Activated CD8-positive, alpha-beta memory T cell treated with anti-CD3 and anti-CD28 coated beads, Interleukin-2, amount 50 U/mL, for 24 hours (primary cell): Measurements from ENCODE around the gene LRRN2.

ENCODE experiments used
- DNase-seq: peaks from one replicate; pipeline ENCODE4 v3.0.0-alpha.2; 2020; ENCODE audit errors: extremely low read depth

LRRN2 gene

DNA sequence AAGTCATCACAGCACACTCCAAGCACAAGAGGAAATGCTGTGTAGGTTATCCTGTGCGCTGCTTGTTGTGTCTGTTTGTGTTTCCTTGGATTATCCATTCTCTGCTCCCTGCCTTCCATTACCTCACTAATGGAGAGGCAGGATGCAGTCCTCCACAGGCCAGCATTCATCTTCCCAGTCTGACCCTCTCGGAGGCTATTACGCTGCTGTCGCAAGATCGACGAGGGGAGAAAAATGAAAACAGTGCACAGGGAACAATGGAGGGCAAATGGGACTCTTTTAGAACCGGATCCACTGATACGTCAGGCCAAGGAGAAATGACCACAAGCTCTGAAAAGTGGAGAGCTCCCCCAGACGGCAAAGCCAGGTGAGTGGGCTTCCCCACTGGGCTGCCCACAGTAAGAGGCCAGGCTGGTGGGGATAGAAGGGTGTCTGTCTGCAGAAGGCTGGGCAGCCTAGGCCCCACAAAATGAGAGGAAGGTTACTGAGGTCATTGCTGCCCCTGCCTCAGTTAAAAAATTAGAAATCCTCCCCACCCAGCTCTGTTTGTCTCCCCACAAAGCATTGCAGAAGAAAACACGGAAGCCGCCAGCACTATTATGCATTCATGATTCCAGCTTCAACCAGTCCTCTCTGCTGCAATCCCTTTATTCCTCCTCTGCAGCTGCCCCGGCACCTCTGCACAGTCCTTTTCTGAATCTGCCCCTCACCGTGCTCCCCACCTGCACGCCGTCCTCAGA lies 21.7 kb downstream of the LRRN2 start:
- no peak for DNase-seq

DNA sequence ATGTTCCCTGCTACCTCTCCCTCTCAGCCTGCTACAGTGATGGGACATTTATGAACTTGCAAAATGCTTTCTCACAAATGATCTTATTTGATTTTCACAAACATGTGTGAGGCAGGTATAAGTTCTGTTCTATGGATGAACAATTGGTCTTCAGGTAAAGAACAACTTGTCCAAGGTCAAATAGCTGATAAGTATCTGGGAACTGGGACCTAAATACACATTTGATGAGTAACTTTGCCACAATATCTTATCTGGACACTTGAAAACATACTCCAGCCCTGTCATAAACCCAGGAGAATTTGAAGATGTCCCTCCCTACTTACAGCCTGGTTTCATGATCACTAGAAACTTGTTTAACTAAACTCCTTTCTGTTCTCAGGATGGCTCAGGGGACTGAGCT lies 23.0 kb downstream of the LRRN2 start:
- DNase-seq: no peak

- DNase-seq: no peak
Measured at GRCh38 chr1:204660509-204660908, 25.0 kb downstream of the LRRN2 start.

DNA sequence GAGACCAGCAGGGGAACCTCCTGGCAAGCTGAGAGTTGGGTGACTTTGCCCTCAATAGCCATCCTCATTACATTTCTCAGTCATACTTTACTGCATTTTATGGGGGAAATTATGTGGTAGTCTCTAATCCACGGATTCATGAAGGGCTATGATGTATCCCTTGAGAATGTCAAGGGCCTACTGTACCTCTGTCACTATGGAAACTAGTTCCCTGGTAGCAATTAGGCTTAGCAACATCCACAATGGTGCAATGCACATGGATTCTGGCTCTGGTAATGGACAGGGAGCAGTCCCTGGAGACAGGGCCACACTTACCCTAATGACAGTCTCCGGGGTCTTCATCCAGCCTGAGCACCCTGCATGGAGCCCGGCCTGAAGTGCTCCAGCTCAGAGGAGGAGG lies 26.5 kb downstream of the LRRN2 start:
- no peak for DNase-seq

- DNase-seq: no peak
Measured at GRCh38 chr1:204658295-204658694, 27.2 kb downstream of the LRRN2 start.

DNA sequence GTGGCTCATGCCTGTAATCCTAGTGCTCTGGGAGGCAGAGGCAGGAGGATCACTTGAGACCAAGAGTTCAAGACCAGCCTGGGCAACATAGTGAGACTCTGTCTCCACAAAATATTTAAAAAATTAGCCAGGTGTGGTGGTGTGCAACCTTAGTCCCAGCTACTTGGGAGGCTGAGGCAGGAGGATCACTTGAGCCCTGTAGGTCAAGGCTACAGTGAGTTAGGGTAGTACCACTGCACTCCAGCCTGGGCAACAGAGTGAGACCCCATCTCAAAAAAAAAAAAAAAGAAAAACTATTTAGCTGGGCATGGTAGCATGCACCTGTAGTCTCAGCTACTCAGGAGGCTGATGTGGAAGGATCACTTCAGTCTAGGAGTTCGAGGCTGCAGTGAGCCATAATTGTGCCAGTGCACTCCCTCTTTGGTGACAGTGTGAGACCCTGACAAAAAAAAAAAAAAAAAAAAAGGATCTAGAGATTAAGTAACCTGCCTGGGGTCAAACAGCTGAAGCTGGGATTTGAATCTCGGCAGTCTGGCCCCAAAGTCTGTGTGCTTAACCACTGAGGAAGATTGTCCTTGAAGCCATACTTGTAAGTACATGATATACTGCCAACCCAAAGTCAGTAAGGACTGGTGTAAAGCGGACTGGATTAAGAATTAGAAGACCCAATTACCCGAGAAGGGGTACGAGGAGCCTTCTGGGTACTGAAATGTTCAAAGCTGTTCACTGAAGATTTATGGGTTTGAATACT lies 31.8 kb downstream of the LRRN2 start:
- no peak for DNase-seq

- DNase-seq: no peak
Measured at GRCh38 chr1:204652497-204652896, 33.0 kb downstream of the LRRN2 start.

DNA sequence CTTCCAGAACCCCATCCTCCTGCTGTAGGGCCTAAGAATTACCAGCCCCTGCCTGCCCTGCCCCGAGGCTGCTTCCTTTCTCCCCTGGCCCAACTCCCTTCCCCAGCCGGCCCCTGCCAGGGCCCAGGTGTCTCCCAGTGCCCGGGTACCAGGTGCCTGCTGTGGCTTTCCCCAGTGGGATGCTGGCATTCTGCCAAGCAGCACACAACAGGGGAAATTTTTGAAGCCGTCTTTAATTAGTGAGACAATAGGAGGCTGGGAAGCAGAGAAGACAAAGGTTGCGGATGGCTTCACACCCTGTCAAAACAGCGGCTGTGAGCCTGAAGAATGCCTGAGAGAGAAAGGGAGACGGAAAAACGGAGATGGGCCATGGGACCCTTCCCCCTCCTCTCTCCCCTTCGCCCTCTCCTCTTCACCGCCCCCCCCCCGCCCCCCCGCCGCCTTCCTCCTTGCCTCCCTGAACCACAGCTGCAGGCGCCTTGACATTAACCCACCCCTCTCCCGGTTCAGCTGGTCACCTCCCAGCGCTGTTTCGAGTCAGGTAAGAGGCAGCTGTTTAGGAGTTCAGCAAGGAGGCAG lies 33.6 kb downstream of the LRRN2 start:
- DNase-seq: no peak

DNA sequence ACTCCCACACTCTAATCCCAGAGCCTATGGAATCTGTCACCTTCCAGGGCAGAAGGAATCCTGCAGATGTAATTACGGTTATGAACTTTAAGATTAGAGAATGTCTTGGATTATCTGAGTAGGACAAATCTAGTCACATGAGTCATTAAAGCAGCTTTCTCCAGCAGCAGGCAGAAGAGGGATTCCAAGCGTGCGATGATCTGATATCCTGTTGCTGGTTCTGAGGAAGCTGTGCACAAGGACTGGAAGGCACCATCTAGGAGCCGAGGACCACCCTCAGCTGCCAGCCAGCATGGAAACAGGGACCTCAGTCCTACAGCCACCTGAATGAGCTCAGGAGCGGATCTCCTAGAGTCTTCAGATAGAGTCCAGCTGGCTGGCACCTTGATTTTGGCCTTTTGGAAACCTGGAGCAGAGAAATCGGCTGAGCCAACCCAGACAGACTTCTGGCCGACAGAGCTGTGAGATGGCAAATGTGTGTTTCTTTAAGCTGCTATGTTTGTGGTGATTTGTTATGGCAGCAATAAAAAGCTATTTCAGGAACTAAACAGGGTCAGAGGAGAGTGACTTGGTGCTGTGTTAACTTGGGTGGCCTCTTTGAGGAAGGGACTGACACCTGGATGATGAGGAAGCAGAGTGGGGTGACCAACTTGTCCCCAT lies 34.5 kb downstream of the LRRN2 start:
- DNase-seq: no peak

DNA sequence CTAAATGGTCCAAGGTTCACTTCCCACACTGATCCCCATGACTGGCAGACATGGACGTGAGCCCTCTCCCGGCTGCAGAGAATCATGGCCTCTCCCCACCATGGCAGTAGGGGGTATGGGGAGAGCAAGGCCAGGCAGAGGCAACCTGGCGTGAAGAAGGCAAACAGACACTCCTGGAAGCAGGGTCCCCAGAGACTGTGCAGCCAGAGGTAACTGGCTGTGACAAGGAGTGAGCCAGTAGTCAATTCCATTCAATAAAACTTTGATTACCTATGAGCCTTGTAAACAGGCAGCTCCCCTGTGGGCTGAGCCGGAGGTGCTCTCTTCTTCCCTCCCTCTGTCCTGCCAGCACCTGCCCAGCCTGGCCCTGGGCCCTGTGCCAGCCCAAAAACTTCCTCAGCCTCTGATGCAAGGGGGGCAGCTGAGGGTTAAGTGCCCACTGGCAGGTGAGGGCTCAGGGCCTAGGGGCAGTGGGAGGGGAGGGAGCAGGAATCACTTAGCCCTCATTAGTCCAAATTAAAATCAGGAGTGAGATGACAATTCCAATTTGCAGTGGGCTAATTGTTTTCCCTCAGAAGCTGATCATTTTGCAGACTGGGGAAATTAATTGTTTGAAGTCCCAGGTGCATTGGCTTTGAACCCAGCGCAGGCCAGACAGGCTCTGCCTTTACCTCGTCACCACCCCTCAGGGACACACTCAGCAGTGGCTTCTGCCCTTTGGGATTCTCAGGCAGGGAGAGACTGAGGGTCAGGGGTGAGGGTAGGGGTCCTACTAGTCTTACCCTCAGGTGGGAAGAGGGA lies 35.6 kb downstream of the LRRN2 start:
- no peak for DNase-seq

GRCh38 chr1:204648576-204648975 lies 37.0 kb downstream of the LRRN2 start:
- no peak for DNase-seq

DNA sequence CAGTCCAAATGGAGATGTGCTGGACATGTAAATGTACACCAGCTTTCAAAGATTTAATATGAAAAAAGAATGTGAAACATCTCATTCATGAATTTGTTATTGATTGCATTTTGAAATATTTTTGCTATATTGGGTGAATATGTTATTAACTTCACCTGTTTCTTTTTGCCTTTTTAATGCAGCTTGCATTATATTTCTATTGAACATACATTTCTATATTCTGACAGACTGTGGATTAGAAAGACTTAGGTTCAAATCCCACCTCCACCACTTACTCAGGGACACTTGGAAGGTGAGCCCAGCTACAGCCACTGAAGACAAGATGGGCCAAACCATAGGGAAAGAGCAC lies 37.8 kb downstream of the LRRN2 start:
- no peak for DNase-seq

- no peak for DNase-seq
Measured at GRCh38 chr1:204647114-204647804, 38.3 kb downstream of the LRRN2 start.

- no peak for DNase-seq
Measured at GRCh38 chr1:204645666-204646065, 39.9 kb downstream of the LRRN2 start.

DNA sequence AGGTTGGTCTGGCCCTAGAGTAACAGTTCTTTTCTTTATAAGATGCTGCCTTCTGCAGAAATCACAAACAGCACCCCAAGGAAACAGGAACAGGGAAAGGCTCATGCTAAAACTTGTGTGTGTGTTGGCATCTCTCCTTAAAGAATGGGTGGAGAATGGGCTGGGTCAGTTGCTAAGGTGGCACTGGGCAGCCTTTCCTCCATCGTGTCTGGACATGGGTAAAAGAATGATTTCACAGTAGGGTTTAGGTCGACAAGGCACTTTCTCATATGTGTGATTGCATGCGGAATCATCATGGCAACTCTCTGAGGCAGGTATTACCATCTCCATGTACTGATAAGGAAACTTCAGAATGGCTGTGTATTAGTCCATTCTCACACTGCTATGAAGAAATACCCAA lies 40.3 kb downstream of the LRRN2 start:
- DNase-seq: no peak

DNA sequence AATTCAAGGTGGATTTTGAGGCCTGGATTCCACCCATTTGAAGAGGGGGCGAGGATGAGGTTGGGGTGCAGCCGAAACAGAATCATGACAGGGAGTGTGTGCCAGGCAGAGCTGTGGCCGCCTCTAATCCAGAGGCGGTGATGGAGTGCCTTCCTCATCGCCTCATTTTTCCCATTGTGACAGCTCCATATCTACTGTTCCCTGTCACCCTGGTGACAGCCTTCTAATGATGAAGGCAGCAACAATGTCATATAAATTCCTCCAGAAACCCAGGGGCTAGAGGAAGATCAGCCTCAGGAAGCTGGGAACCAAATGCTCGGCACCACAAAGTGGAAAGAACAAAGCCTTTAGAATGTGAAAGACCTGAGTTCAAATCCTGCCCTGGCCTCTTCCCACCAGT lies 42.0 kb downstream of the LRRN2 start:
- DNase-seq: no peak

- DNase-seq: no peak
Measured at GRCh38 chr1:204641936-204642335, 43.6 kb downstream of the LRRN2 start.

GRCh38 chr1:204641455-204641854 lies 44.1 kb downstream of the LRRN2 start:
- no peak for DNase-seq

DNA sequence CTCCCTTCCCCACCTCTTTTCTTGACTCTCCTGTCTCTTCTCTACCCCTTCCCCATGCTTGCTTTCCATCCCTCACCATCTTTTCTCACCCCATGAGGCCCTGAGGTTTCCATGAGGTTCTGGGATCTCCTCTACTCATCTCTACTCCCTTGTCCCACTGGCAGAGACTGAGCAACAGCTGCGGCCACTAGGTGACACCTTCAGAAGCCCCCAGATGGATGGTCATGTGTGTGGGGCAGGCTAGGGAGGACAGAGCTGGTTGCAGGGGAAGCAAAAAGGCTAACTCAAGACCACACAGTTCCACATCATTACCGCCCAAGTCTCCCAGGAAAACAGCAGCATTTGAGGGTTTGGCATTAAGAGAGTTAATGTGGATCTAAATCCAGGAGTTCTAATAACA lies 45.0 kb downstream of the LRRN2 start:
- DNase-seq: no peak

- DNase-seq: no peak
Measured at GRCh38 chr1:204634260-204634910, 51.2 kb downstream of the LRRN2 start.

DNA sequence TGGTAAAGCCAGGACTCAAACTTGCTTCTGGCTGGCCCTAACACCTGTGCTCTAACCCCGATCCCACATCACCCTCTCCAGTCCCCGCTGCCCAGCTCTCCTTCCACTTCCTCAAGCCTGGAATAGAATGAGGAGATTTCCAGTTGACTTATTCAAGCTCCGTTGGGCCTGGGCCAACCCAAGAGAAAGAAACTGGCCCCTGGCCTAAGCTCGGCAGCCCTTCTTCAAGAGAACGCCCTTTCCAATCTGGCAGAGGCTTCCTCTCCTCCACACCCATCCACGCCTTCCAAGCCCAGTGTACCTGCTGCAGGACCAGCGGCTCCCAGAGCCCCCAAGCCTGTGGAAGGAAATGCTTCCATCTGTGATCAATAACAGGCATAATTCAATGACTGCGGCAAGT lies 51.9 kb downstream of the LRRN2 start:
- no peak for DNase-seq
